NK-92 (cell line): ENCODE results near the gene RRAS2.

Experiments
- DNase-seq: peaks from one replicate; lab custom pipeline; 2025; ENCODE audit not compliant: unreplicated experiment; lab: John Stamatoyannopoulos, UW

RRAS2 gene

DNA sequence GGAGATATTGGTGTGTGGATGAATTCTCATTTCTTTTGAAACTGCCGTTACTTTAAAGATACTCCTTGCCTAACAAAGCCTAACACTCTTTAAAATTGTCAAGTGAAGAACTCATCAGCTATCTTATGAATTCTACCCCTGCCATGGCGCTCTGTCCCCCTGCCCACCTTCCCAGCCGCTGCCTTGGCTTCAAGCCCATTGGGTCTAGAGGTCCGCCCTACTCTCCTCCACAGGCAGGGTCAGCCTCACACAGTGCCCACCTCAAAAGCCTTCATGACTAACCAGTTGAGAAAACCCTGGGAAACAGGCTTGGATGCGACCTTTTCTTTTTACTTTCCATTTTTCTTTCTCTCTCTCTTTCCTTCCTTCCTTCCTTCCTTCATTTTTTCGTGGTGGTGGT lies 128.6 kb downstream of the RRAS2 start:
- no peak for DNase-seq

DNA sequence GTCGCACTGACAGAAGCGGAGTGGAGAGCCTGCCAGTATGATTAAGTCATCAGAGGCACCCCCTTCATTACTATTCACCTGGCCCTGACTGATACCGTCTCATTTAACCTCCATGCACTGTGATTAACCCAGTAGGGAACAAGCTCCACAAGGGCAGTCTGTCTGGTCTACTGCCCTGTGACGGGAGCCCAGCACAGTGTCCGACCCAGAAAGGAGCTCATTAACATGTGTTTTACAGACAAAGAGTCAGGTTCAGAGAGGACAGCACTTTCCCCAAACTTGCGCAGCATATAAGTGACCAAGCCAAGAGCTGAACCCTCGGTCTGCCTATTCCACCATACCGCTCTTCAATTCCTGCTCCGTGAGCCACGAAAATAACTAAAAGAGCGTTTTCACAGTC lies 129.5 kb downstream of the RRAS2 start:
- DNase-seq, result no peak

- no peak for DNase-seq
These were observed 130.6 kb downstream of the RRAS2 start for GRCh38 chr11:14228356-14228755.
